ENCODE data around the gene PTPRB. TPM values are rescaled to one million over a fixed set of nuclear protein-coding genes. Genes with fewer than 3 reads are reported as not detected.

PTPRB gene
- total and polyA plus RNA-seq, 2 of the 4 experiments (the other 2 are of a cell fraction) = 4.1 to 6.5 TPM

DNA sequence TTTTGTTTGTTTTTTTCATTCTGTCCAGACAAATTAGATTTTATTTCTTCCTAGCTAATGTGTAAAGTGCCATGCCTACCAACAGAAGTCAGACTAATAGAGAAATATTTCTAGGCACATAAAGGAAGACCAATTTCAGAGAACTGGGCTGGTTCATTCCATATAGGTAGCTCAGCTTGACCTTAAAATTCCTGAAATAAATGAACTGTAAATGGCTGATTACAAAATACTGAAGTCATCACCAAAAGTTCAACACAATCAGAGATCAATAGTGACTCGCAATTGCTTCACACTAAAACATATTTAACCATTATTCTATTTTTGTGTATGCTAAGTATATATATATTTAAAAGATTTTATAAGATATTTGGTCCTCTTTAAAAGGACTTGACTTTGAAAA, 34.2 kb downstream of the PTPRB start:
- no TSS peak for BruUV-seq (replicated peaks)
- Histone ChIP-seq H3K9me1 (ENCODE audit: insufficient read depth, low read length) (no peaks in the 10 kb centered on the region), H2BK5ac (ENCODE audit: low read depth, low read length, poor library complexity, severe bottlenecking) (peak overlapping the region; percentile 78), H2BK120ac (ENCODE audit: low read depth, low read length) (no peak overlapping the region), H2AK5ac (ENCODE audit: low read depth, low read length) (no peak overlapping the region), H4K5ac (ENCODE audit: low read depth, low read length) (no peak overlapping the region), H3K4me2 (ENCODE audit: low read depth, low read length) (no peak overlapping the region), H2BK20ac (ENCODE audit: low read depth, low read length) (no peak overlapping the region), H3K79me1 (ENCODE audit: low read depth in 1 of 2, low read length in 2 of 2) (no peaks in the 10 kb centered on the region), H2AFZ (replicated peaks; ENCODE audit: low read length, poor library complexity) (no peak overlapping the region), H4K20me1 (ENCODE audit: insufficient read depth, low read length) (no peaks in the 10 kb centered on the region), H3K27me3 (ENCODE audit: control insufficient read depth, insufficient read depth, low read length) (no peaks in the 10 kb centered on the region), H3K9ac (ENCODE audit: low read depth, low read length) (no peak overlapping the region), H3K18ac (ENCODE audit: low read depth, low read length) (no peak overlapping the region), H4K91ac (ENCODE audit: insufficient read depth, low read depth, low read length) (no peak overlapping the region), H2BK15ac (ENCODE audit: low read depth, low read length) (no peak overlapping the region), H3K14ac (replicated peaks; ENCODE audit: low read depth, low read length) (no peak overlapping the region), H3K4ac (ENCODE audit: low read depth, low read length) (no peak overlapping the region), H3K4me3 (ENCODE audit: insufficient read depth, low read depth, low read length) (no peak overlapping the region), H4K8ac (ENCODE audit: low read depth in 2 of 2, low read length in 2 of 2) (no peak overlapping the region), H3K27ac (ENCODE audit: insufficient read depth, low read length) (no peak overlapping the region), H2AK9ac (replicated peaks; ENCODE audit: low read depth, low read length, poor library complexity) (no peak overlapping the region), H3K56ac (ENCODE audit: extremely low read depth, insufficient read depth, low read length) (no peak overlapping the region), H3K23ac (ENCODE audit: low read depth, low read length) (no peak overlapping the region), H3K9me3 (ENCODE audit: control insufficient read depth, insufficient read depth, low read length) (no peaks in the 10 kb centered on the region), H3K36me3 (ENCODE audit: control insufficient read depth, insufficient read depth, low read length) (no peaks in the 10 kb centered on the region), H3K4me1 (ENCODE audit: control insufficient read depth, insufficient read depth, low read length) (no peaks in the 10 kb centered on the region)
- in situ Hi-C loops (cut with MboI; ENCODE audit: low sequenced_read_pairs) = no loop called here
- ChIA-PET POLR2A (ENCODE audit: unreplicated experiment) (interaction anchor here (0.6 kb wide), 1 partner anchor 13 kb away, joined by 3 read pairs; no protein-coding TSS in a partner anchor), CTCF (no interaction called here)
- no CpG with 5 or more reads among the region's 1 CpG for WGBS, 2 experiments (ENCODE audit: extremely low coverage in 2 of 2, insufficient read length in 1 of 2)
- intact Hi-C loops (cut with micrococcal nuclease) = no loop called here
- dilution Hi-C loops (cut with HindIII; ENCODE audit: low sequenced_read_pairs, unreplicated experiment) = no loop called here
- ATAC-seq (ENCODE audit: low read depth) (peak; percentile 72), DNase-seq (peak; percentile 81)
- TF ChIP-seq, protein P1, sequence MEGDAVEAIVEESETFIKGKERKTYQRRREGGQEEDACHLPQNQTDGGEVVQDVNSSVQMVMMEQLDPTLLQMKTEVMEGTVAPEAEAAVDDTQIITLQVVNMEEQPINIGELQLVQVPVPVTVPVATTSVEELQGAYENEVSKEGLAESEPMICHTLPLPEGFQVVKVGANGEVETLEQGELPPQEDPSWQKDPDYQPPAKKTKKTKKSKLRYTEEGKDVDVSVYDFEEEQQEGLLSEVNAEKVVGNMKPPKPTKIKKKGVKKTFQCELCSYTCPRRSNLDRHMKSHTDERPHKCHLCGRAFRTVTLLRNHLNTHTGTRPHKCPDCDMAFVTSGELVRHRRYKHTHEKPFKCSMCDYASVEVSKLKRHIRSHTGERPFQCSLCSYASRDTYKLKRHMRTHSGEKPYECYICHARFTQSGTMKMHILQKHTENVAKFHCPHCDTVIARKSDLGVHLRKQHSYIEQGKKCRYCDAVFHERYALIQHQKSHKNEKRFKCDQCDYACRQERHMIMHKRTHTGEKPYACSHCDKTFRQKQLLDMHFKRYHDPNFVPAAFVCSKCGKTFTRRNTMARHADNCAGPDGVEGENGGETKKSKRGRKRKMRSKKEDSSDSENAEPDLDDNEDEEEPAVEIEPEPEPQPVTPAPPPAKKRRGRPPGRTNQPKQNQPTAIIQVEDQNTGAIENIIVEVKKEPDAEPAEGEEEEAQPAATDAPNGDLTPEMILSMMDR (conservative IDR thresholded peaks at IDR 0.05; ENCODE audit: low read depth, low read length) = no peak
- no peak for TF ChIP-seq POLR2A (IDR thresholded peaks at IDR 0.05; ENCODE audit: low read depth, low read length)
- TF ChIP-seq CHD1 (IDR thresholded peaks at IDR 0.05; ENCODE audit: low read depth, low read length) = no peak
- TF ChIP-seq MXI1 (IDR thresholded peaks at IDR 0.05; ENCODE audit: borderline replicate concordance, low read depth, low read length) = no peak
- peak; percentile 84 for TF ChIP-seq CEBPB (IDR thresholded peaks at IDR 0.05; ENCODE audit: low read depth, low read length)
- no peak for TF ChIP-seq NFE2L2 (IDR thresholded peaks at IDR 0.05; ENCODE audit: low read depth, low read length)
- no peak for TF ChIP-seq RAD21 (IDR thresholded peaks at IDR 0.05; ENCODE audit: low read length)
- TF ChIP-seq FOS (IDR thresholded peaks at IDR 0.05; ENCODE audit: low read depth, low read length) = peak; percentile 36; the same call in 1 of the 2 replicates
- no peak for TF ChIP-seq MAZ (IDR thresholded peaks at IDR 0.05; ENCODE audit: borderline replicate concordance, low read depth, low read length)
- TF ChIP-seq RFX5 (IDR thresholded peaks at IDR 0.05; ENCODE audit: low read depth, low read length) = no peak
- no peak for TF ChIP-seq SMC3 (IDR thresholded peaks at IDR 0.05; ENCODE audit: low read depth, low read length)
- TF ChIP-seq RCOR1 (IDR thresholded peaks at IDR 0.05; ENCODE audit: insufficient replicate concordance, low read length) = no peak
- TF ChIP-seq, protein P2, sequence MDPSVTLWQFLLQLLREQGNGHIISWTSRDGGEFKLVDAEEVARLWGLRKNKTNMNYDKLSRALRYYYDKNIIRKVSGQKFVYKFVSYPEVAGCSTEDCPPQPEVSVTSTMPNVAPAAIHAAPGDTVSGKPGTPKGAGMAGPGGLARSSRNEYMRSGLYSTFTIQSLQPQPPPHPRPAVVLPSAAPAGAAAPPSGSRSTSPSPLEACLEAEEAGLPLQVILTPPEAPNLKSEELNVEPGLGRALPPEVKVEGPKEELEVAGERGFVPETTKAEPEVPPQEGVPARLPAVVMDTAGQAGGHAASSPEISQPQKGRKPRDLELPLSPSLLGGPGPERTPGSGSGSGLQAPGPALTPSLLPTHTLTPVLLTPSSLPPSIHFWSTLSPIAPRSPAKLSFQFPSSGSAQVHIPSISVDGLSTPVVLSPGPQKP (IDR thresholded peaks at IDR 0.05; ENCODE audit: borderline replicate concordance, low read depth, low read length) = no peak
- TF ChIP-seq USF2 (IDR thresholded peaks at IDR 0.05; ENCODE audit: low read depth, low read length) = no peak
- TF ChIP-seq BHLHE40 (IDR thresholded peaks at IDR 0.05; ENCODE audit: low read depth, low read length) = no peak
